CD14-positive monocyte (primary cell): Measurements from ENCODE around the gene BRDT. TPM values are rescaled to one million over a fixed set of nuclear protein-coding genes. Genes with fewer than 3 reads are reported as not detected.

Experiments
- DNase-seq, 3 donors: peaks; one replicate each; pipeline ENCODE4 v3.0.0-alpha.2; 2011 to 2022
- H2AFZ ChIP-seq: 2 replicates; pipeline ENCODE4 v1.6.0; 2012; ENCODE audit warnings: mild to moderate bottlenecking, low read depth, low read length, inconsistent platforms; ENCODE audit not compliant: insufficient read depth, poor library complexity, severe bottlenecking
- H3K27ac ChIP-seq, 2 donors: 1 replicate in 1 of 2; 2 replicates in 1 of 2; pipeline ENCODE4 v1.5.1; 2012 to 2013; ENCODE audit warnings: low read length in 2 of 2, control low read depth in 1 of 2, inconsistent platforms in 1 of 2, low read depth in 1 of 2, mild to moderate bottlenecking in 1 of 2
- H3K27me3 ChIP-seq, 2 donors: one replicate each; pipeline versions ENCODE4 v1.6.0 to v1.6.1; 2011 to 2013; ENCODE audit warnings: low read length in 2 of 2; ENCODE audit not compliant: control insufficient read depth in 2 of 2, insufficient read depth in 2 of 2
- H3K36me3 ChIP-seq, 2 donors: replicated peaks in 1 of 2; 1 replicate in 1 of 2; 2 replicates in 1 of 2; pipeline versions ENCODE4 v1.5.1 to v1.6.1; 2012 to 2013; ENCODE audit warnings: low read length in 2 of 2, control low read depth in 1 of 2, inconsistent platforms in 1 of 2, mild to moderate bottlenecking in 1 of 2; ENCODE audit not compliant: insufficient read depth in 2 of 2, control insufficient read depth in 1 of 2
- H3K4me1 ChIP-seq, 2 donors: 1 replicate in 1 of 2; 2 replicates in 1 of 2; pipeline versions ENCODE4 v1.5.1 to v1.6.1; 2012 to 2013; ENCODE audit warnings: low read length in 2 of 2, control low read depth in 1 of 2, inconsistent platforms in 1 of 2, mild to moderate bottlenecking in 1 of 2, moderate library complexity in 1 of 2; ENCODE audit not compliant: insufficient read depth in 2 of 2, control insufficient read depth in 1 of 2
- H3K4me2 ChIP-seq: replicated peaks from 2 replicates; pipeline ENCODE3; 2012; ENCODE audit warnings: low read length, moderate library complexity, mild to moderate bottlenecking; ENCODE audit not compliant: poor library complexity, severe bottlenecking; ENCODE audit errors: extremely low read depth
- H3K4me3 ChIP-seq, 3 experiments: fragments of 200-600 bp in 1 of 3; sonication (generic) in 1 of 3; replicated peaks in 1 of 3; 1 replicate in 2 of 3; 2 replicates in 1 of 3; pipeline ENCODE4 v1.5.1; 2011 to 2013; ENCODE audit warnings: low read length in 3 of 3, mild to moderate bottlenecking in 3 of 3, control low read depth in 2 of 3, low read depth in 2 of 3, inconsistent platforms in 1 of 3, moderate library complexity in 1 of 3
- H3K79me2 ChIP-seq: 2 replicates; pipeline ENCODE4 v1.6.0; 2012; ENCODE audit warnings: mild to moderate bottlenecking, control low read depth, inconsistent platforms, low read length, moderate library complexity; ENCODE audit not compliant: insufficient read depth
- H3K9ac ChIP-seq: 2 replicates; pipeline ENCODE4 v1.6.0; 2017; ENCODE audit warnings: low read length, mild to moderate bottlenecking; ENCODE audit not compliant: insufficient read depth, poor library complexity, severe bottlenecking
- H3K9me3 ChIP-seq, 2 donors: replicated peaks in 1 of 2; 1 replicate in 1 of 2; 2 replicates in 1 of 2; pipeline versions ENCODE4 v1.5.1 to v1.6.1; 2012 to 2013; ENCODE audit warnings: low read length in 2 of 2, control low read depth in 1 of 2; ENCODE audit not compliant: control insufficient read depth in 1 of 2, insufficient read depth in 1 of 2
- H4K20me1 ChIP-seq: 2 replicates; pipeline ENCODE4 v1.6.0; 2012; ENCODE audit warnings: mild to moderate bottlenecking, low read length, control low read depth, moderate library complexity; ENCODE audit not compliant: insufficient read depth
- H3K27ac Mint-ChIP-seq, 7 donors: one replicate each; pipeline ENCODE4 v1.8.0; 2020; ENCODE audit warnings: mild to moderate bottlenecking in 7 of 7, mixed read lengths in 7 of 7, moderate library complexity in 6 of 7, inconsistent platforms in 2 of 7
- H3K27me3 Mint-ChIP-seq, 3 donors: one replicate each; pipeline ENCODE4 v1.8.0; 2021 to 2022; ENCODE audit warnings: low read depth in 3 of 3, mild to moderate bottlenecking in 3 of 3, mixed read lengths in 3 of 3, moderate library complexity in 3 of 3, inconsistent platforms in 1 of 3
- H3K36me3 Mint-ChIP-seq, 2 donors: one replicate each; pipeline ENCODE4 v1.8.0; 2020; ENCODE audit warnings: mixed read lengths in 2 of 2, inconsistent platforms in 1 of 2, mild to moderate bottlenecking in 1 of 2
- H3K4me1 Mint-ChIP-seq: one replicate; pipeline ENCODE4 v1.8.0; 2020; ENCODE audit warnings: mild to moderate bottlenecking, mixed read lengths
- H3K4me3 Mint-ChIP-seq, 2 donors: one replicate each; pipeline ENCODE4 v1.8.0; 2020; ENCODE audit warnings: mild to moderate bottlenecking in 2 of 2, mixed read lengths in 2 of 2, moderate library complexity in 1 of 2
- H3K9me3 Mint-ChIP-seq, 7 donors: one replicate each; pipeline ENCODE4 v1.8.0; 2020 to 2022; ENCODE audit warnings: mixed read lengths in 7 of 7, mild to moderate bottlenecking in 6 of 7, moderate library complexity in 6 of 7, inconsistent platforms in 2 of 7
- WGBS: methylation state at CpG from one replicate; pipeline ENCODE4 v1.1.5; 2013; ENCODE audit warnings: missing lambda C conversion rate; ENCODE audit not compliant: insufficient coverage; 5-methylcytosine and 5-hydroxymethylcytosine counted together
- intact Hi-C, 2 donors: fragments of 100-400 bp; cut with micrococcal nuclease; formaldehyde crosslinking; loops; one replicate each; pipeline versions ENCODE4 v1.15.0 to v1.15.1; 2023
- polyA plus RNA-seq, 3 donors: library from polyadenylated mRNA; depleted of rRNA in 1 of 3; unstranded in 2 of 3; stranded (reverse) in 1 of 3; fragments of 300-500 nt in 2 of 3; fragments of >200 nt in 1 of 3; fragmentation: Illumina TruSeq in 2 of 3; gene quantifications; 1 replicate in 2 of 3; 2 replicates in 1 of 3; pipeline ENCODE4 v1.2.3, GENCODE V29; 2012 to 2021
- TF ChIP-seq, protein P1 (sequence below): fragments of 200-600 bp; IDR thresholded peaks from one replicate; pipeline ENCODE4 v1.8.0; 2022; ENCODE audit warnings: antibody characterized with exemption, mild to moderate bottlenecking

BRDT gene
- polyA plus RNA-seq, 3 donors = not detected

GRCh38 chr1:91958926-91959325 is 9.7 kb downstream of the BRDT start:
- Histone ChIP-seq H3K4me1 (no peaks in the 10 kb centered on the region), H3K4me3 (no peak overlapping the region), H3K79me2 (no peaks in the 10 kb centered on the region), H3K4me2 (no peak overlapping the region), H3K9me3 (no peaks in the 10 kb centered on the region), H4K20me1 (no peaks in the 10 kb centered on the region), H3K27me3 (no peaks in the 10 kb centered on the region), H3K9ac (no peak overlapping the region), H3K36me3 (no peaks in the 10 kb centered on the region), H2AFZ (no peak overlapping the region), H3K27ac (no peak overlapping the region)
- TF ChIP-seq, protein P1, sequence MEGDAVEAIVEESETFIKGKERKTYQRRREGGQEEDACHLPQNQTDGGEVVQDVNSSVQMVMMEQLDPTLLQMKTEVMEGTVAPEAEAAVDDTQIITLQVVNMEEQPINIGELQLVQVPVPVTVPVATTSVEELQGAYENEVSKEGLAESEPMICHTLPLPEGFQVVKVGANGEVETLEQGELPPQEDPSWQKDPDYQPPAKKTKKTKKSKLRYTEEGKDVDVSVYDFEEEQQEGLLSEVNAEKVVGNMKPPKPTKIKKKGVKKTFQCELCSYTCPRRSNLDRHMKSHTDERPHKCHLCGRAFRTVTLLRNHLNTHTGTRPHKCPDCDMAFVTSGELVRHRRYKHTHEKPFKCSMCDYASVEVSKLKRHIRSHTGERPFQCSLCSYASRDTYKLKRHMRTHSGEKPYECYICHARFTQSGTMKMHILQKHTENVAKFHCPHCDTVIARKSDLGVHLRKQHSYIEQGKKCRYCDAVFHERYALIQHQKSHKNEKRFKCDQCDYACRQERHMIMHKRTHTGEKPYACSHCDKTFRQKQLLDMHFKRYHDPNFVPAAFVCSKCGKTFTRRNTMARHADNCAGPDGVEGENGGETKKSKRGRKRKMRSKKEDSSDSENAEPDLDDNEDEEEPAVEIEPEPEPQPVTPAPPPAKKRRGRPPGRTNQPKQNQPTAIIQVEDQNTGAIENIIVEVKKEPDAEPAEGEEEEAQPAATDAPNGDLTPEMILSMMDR = no peak
- intact Hi-C loops = no loop called here
- no peaks in the 10 kb centered on the region for H3K4me1 Mint-ChIP-seq
- peaks cover 0 to 8% (median 2%) of the 10 kb centered on the region in 7 donors for H3K9me3 Mint-ChIP-seq
- H3K4me3 Mint-ChIP-seq = no peak overlapping the region
- H3K27me3 Mint-ChIP-seq = peaks cover 0 to 1% (median 1%) of the 10 kb centered on the region in 3 donors
- no peak overlapping the region for H3K27ac Mint-ChIP-seq
- WGBS = 80% methylated on average over 1 of the region's 5 CpGs
- DNase-seq = no peak
- no peaks in the 10 kb centered on the region for H3K36me3 Mint-ChIP-seq

- H3K27ac ChIP-seq = no peak overlapping the region
- H3K79me2 ChIP-seq = no peaks in the 10 kb centered on the region
- no peaks in the 10 kb centered on the region for H3K4me1 Mint-ChIP-seq
- H3K4me2 ChIP-seq = no peak overlapping the region
- H3K9me3 Mint-ChIP-seq = peaks cover 0 to 5% (median 0%) of the 10 kb centered on the region in 7 donors
- H3K36me3 ChIP-seq = no peaks in the 10 kb centered on the region
- H3K4me3 ChIP-seq = no peak overlapping the region
- H3K27ac Mint-ChIP-seq = no peak overlapping the region
- H3K27me3 ChIP-seq = no peaks in the 10 kb centered on the region
- no peak for DNase-seq
- TF ChIP-seq, protein P1 = no peak
- no peaks in the 10 kb centered on the region for H3K36me3 Mint-ChIP-seq
- no peaks in the 10 kb centered on the region for H3K27me3 Mint-ChIP-seq
- no peak overlapping the region for H3K9ac ChIP-seq
- no peaks in the 10 kb centered on the region for H3K4me1 ChIP-seq
- intact Hi-C loops = no loop called here
- H3K4me3 Mint-ChIP-seq = no peak overlapping the region
- 100% methylated on average over 1 of the region's 2 CpGs for WGBS
- no peaks in the 10 kb centered on the region for H4K20me1 ChIP-seq
- no peaks in the 10 kb centered on the region for H3K9me3 ChIP-seq
- H2AFZ ChIP-seq = no peak overlapping the region
These were observed 19.1 kb downstream of the BRDT start for GRCh38 chr1:91968334-91968733.
